ENCODE data around the gene BIN1.

BIN1 gene

DNA sequence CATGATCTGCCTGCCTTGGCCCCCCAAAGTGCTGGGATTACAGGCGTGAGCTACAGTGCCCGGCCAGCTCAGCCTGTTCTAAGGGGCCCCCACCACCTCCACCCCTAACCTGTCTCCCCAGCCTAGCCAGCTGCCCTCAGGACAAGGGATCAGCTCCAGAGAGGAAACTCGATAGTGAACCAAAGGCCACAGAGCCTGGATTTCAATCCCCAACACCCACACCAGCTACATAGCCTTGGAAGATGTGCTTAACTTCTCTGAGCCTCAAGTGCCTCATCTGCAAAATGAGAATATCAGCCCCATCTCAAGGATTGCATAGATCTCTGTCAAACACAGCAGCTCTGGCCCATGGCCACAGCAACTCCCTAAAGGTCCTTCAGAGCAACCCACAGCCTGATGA is 32.0 kb downstream of the BIN1 start:
- H3K27me3 ChIP-seq = no peaks in the 10 kb centered on the region
- DNase-seq = no peak
- intact Hi-C loops (cut with DNase I; ENCODE audit: low total_unique reads) = loop anchor here (10.0 kb wide), 1 partner anchor 420 kb away; the partner anchor contains the start of gene GYPC
- H3K9me3 ChIP-seq = no peaks in the 10 kb centered on the region
- TF ChIP-seq, protein P1, sequence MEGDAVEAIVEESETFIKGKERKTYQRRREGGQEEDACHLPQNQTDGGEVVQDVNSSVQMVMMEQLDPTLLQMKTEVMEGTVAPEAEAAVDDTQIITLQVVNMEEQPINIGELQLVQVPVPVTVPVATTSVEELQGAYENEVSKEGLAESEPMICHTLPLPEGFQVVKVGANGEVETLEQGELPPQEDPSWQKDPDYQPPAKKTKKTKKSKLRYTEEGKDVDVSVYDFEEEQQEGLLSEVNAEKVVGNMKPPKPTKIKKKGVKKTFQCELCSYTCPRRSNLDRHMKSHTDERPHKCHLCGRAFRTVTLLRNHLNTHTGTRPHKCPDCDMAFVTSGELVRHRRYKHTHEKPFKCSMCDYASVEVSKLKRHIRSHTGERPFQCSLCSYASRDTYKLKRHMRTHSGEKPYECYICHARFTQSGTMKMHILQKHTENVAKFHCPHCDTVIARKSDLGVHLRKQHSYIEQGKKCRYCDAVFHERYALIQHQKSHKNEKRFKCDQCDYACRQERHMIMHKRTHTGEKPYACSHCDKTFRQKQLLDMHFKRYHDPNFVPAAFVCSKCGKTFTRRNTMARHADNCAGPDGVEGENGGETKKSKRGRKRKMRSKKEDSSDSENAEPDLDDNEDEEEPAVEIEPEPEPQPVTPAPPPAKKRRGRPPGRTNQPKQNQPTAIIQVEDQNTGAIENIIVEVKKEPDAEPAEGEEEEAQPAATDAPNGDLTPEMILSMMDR (IDR thresholded peaks at IDR 0.05) = no peak
- H3K4me3 ChIP-seq = no peak overlapping the region
- peaks cover 0 to 10% (median 5%) of the 10 kb centered on the region in 3 donors for H3K36me3 ChIP-seq
- no peak overlapping the region for H3K27ac ChIP-seq
- no peaks in the 10 kb centered on the region for H3K4me1 ChIP-seq

DNA sequence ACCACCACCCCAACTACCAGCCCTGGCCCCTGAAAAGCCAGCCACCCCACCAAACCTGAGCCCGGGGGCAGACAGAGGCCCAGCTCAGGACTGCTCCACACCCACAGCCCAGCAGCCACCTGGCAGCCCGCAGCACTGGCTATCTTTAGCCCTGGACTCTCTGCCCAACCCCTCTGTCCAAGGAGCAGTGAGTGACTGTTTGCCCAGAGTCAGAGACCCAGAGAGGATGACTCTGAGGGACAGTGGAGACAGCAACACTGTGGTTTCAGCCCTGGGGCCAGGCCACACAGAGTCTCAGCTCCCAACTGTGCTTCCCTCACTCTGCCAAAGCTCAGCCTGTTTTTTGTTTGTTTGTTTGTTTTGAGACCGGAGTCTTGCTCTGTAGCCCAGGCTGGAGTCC is 32.6 kb downstream of the BIN1 start:
- intact Hi-C loops (cut with DNase I; ENCODE audit: low total_unique reads) = loop anchor here (10.0 kb wide), 1 partner anchor 420 kb away; the partner anchor contains the start of gene GYPC
- no peaks in the 10 kb centered on the region for H3K27me3 ChIP-seq
- H3K4me3 ChIP-seq = no peak overlapping the region
- no peak for DNase-seq
- H3K36me3 ChIP-seq = peaks cover 0 to 15% (median 6%) of the 10 kb centered on the region in 3 donors
- no peaks in the 10 kb centered on the region for H3K9me3 ChIP-seq
- H3K4me1 ChIP-seq = no peaks in the 10 kb centered on the region
- H3K27ac ChIP-seq = no peak overlapping the region
- TF ChIP-seq, protein P1 (IDR thresholded peaks at IDR 0.05) = no peak

DNA sequence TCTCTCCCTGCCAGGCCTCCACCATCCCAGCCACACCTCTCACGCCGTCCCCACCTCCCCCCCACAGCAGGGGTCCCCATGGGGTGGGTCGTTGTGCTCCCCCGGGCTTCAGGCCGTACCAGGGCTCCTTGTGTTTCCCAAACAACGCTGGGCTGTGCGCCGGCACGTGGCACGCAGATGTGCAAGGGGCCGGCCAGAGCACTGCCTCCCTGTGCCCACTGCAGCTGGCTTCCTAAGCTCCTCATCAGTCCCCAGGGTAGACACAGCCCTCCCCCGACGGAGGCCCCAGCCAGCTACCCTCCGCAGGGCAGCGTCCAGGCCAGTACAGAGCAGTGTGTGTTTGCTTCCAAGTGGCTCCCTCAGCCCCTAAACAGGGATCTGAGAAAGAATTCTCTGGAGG is 34.0 kb downstream of the BIN1 start:
- no peak overlapping the region for H3K4me3 ChIP-seq
- intact Hi-C loops (cut with DNase I; ENCODE audit: low total_unique reads) = loop anchor here (10.0 kb wide), 1 partner anchor 418 kb away; the partner anchor contains the start of gene GYPC
- no peak for DNase-seq
- no peaks in the 10 kb centered on the region for H3K4me1 ChIP-seq
- H3K9me3 ChIP-seq = no peaks in the 10 kb centered on the region
- TF ChIP-seq, protein P1 (IDR thresholded peaks at IDR 0.05) = no peak
- H3K27ac ChIP-seq = no peak overlapping the region
- no peaks in the 10 kb centered on the region for H3K27me3 ChIP-seq
- H3K36me3 ChIP-seq = peaks cover 0 to 23% (median 6%) of the 10 kb centered on the region in 3 donors

- H3K9me3 ChIP-seq = no peaks in the 10 kb centered on the region
- no peaks in the 10 kb centered on the region for H3K27me3 ChIP-seq
- TF ChIP-seq, protein P1 (IDR thresholded peaks at IDR 0.05) = no peak
- H3K4me1 ChIP-seq = no peaks in the 10 kb centered on the region
- intact Hi-C loops (cut with DNase I; ENCODE audit: low total_unique reads) = loop anchor here (10.0 kb wide), 1 partner anchor 418 kb away; the partner anchor contains the start of gene GYPC
- no peak overlapping the region for H3K4me3 ChIP-seq
- no peak for DNase-seq
- peaks cover 0 to 23% (median 6%) of the 10 kb centered on the region in 3 donors for H3K36me3 ChIP-seq
- H3K27ac ChIP-seq = no peak overlapping the region
Measured at GRCh38 chr2:127072396-127072795, 34.6 kb downstream of the BIN1 start.

DNA sequence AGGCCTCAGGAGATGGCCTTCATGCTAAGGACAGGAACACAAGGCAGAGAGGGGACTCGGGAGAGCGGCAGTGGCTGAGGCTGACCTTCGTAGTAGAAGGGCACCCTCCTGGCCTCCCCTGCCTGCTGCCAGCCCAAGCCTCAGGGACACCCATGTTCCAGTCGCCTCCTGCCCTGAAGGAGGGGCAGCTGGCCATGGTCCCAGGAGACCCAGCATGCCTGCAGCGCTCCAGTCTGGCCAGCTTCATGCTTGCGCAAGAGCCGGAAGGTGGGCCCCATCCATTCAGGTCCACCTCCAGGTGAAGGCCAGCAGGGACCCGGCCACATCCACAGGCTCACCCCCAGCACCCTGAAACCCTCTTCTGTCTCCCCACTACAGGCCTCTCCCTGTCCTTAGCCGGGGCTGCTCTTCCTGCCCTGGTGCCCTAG is 35.0 kb downstream of the BIN1 start:
- no peak for DNase-seq
- no peaks in the 10 kb centered on the region for H3K9me3 ChIP-seq
- H3K27ac ChIP-seq = no peak overlapping the region
- intact Hi-C loops (cut with DNase I; ENCODE audit: low total_unique reads) = loop anchor here (10.0 kb wide), 1 partner anchor 417 kb away; the partner anchor contains the start of gene GYPC
- TF ChIP-seq, protein P1 (IDR thresholded peaks at IDR 0.05) = no peak
- H3K4me3 ChIP-seq = no peak overlapping the region
- peaks cover 0 to 23% (median 6%) of the 10 kb centered on the region in 3 donors for H3K36me3 ChIP-seq
- H3K4me1 ChIP-seq = no peaks in the 10 kb centered on the region
- no peaks in the 10 kb centered on the region for H3K27me3 ChIP-seq
